HCT116 (cell line): Measurements from ENCODE around the gene CYP26B1. TPM values are rescaled to one million over a fixed set of nuclear protein-coding genes. Genes with fewer than 3 reads are reported as not detected.

Experiments
- ATAC-seq: fragments of 200-7000 bp; cut with Tn5 transposase; 2 replicates; pipeline ENCODE4 v1.9.1; 2020; ENCODE audit warnings: mild to moderate bottlenecking, moderate library complexity
- BruUV-seq: library from RNA; stranded (reverse); fragments of 400-500 nt; replicated peaks from 2 replicates; lab custom pipeline; 2021; lab: Mats Ljungman, UMichigan
- CTCF ChIA-PET: fragments of 300-600 bp; sonication (Branson Sonifier 250); formaldehyde crosslinking; loops from one replicate; lab custom pipeline; 2021; ENCODE audit warnings: antibody characterized with exemption; lab: Charles Lee
- POLR2A ChIA-PET: fragments of 300-600, 350-600 bp; sonication (Branson Sonifier 250); formaldehyde crosslinking; loops from one replicate; lab custom pipeline; 2021; ENCODE audit warnings: antibody characterized with exemption; lab: Charles Lee
- RAD21 ChIA-PET, 2 experiments: fragments of 300-600 bp; sonication (Branson Sonifier 250); formaldehyde crosslinking; loops; one replicate each; lab custom pipeline; 2023; ENCODE audit warnings: low total read pairs in 2 of 2; ENCODE audit not compliant: uncharacterized antibody in 2 of 2, unreplicated experiment in 2 of 2, low non-redundant PET in 1 of 2; lab: Charles Lee
- DNase-seq: peaks from one replicate; pipeline ENCODE4 v3.0.0-alpha.2; 2010; ENCODE audit warnings: low read depth, low spot score
- H2AFZ ChIP-seq: fragments of 200-600 bp; shearing (Covaris generic), sonication (generic); 2 replicates; pipeline ENCODE4 v1.6.1; 2017; ENCODE audit warnings: low read depth, mixed run types, mixed read lengths, antibody characterized with exemption, low read length; ENCODE audit not compliant: poor library complexity, severe bottlenecking
- H3K27ac ChIP-seq: 2 replicates; pipeline ENCODE4 v1.5.1; 2012; ENCODE audit warnings: low read depth, low read length
- H3K27me3 ChIP-seq: fragments of 200-600 bp; sonication (generic); 2 replicates; pipeline ENCODE4 v1.6.1; 2016; ENCODE audit warnings: mixed run types, low read length, mixed read lengths; ENCODE audit not compliant: insufficient read depth
- H3K36me3 ChIP-seq, 2 experiments: fragments of 200-500 bp in 1 of 2; fragments of 200-600 bp in 1 of 2; sonication (Bioruptor generic) in 1 of 2; sonication (generic) in 1 of 2; 2 replicates each; pipeline versions ENCODE4 v1.5.1 to v1.6.1; 2014 to 2016; ENCODE audit warnings: low read length in 2 of 2, inconsistent platforms in 1 of 2, mixed read lengths in 1 of 2, mixed run types in 1 of 2; ENCODE audit not compliant: insufficient read depth in 2 of 2, control insufficient read depth in 1 of 2
- H3K4me1 ChIP-seq, 2 experiments: fragments of 200-600 bp in 1 of 2; sonication (generic) in 1 of 2; 2 replicates each; pipeline versions ENCODE4 v1.5.1 to v1.6.1; 2012 to 2017; ENCODE audit warnings: low read length in 2 of 2, inconsistent platforms in 1 of 2, mild to moderate bottlenecking in 1 of 2, mixed read lengths in 1 of 2, mixed run types in 1 of 2, moderate library complexity in 1 of 2; ENCODE audit not compliant: insufficient read depth in 2 of 2, control insufficient read depth in 1 of 2
- H3K4me2 ChIP-seq: fragments of 200-600 bp; sonication (generic); 2 replicates; pipeline ENCODE4 v1.6.1; 2017; ENCODE audit warnings: mixed run types, low read length, mixed read lengths
- H3K4me3 ChIP-seq, 2 experiments: fragments of 200-600 bp in 1 of 2; sonication (generic) in 1 of 2; replicated peaks in 1 of 2; 2 replicates each; pipeline ENCODE4 v1.5.1; 2011 to 2016; ENCODE audit warnings: low read length in 2 of 2, control low read depth in 1 of 2, low read depth in 1 of 2, mild to moderate bottlenecking in 1 of 2, mixed read lengths in 1 of 2, mixed run types in 1 of 2
- H3K79me2 ChIP-seq: fragments of 200-600 bp; sonication (generic); 2 replicates; pipeline ENCODE4 v1.6.1; 2017; ENCODE audit warnings: mild to moderate bottlenecking, mixed run types, low read length, moderate library complexity, mixed read lengths; ENCODE audit not compliant: insufficient read depth
- H3K9ac ChIP-seq: fragments of 200-600 bp; sonication (generic); 2 replicates; pipeline ENCODE4 v1.6.1; 2016; ENCODE audit warnings: low read length, mixed read lengths
- H3K9me2 ChIP-seq: fragments of 200-600 bp; sonication (generic), shearing (Covaris generic); 2 replicates; pipeline ENCODE4 v1.6.1; 2017; ENCODE audit warnings: mixed run types, mild to moderate bottlenecking, moderate library complexity; ENCODE audit not compliant: insufficient read depth
- H3K9me3 ChIP-seq, 2 experiments: fragments of 200-500 bp in 1 of 2; fragments of 200-600 bp in 1 of 2; sonication (Bioruptor generic) in 1 of 2; sonication (generic) in 1 of 2; 2 replicates each; pipeline ENCODE4 v1.6.1; 2014 to 2017; ENCODE audit warnings: low read length in 2 of 2, mixed read lengths in 2 of 2, inconsistent platforms in 1 of 2, low read depth in 1 of 2, mild to moderate bottlenecking in 1 of 2, mixed run types in 1 of 2, moderate library complexity in 1 of 2; ENCODE audit not compliant: control insufficient read depth in 1 of 2, insufficient read depth in 1 of 2
- H4K20me1 ChIP-seq: fragments of 200-600 bp; sonication (generic), shearing (Covaris generic); 2 replicates; pipeline ENCODE4 v1.6.1; 2017; ENCODE audit warnings: mixed run types, mild to moderate bottlenecking, moderate library complexity; ENCODE audit not compliant: insufficient read depth
- CEBPB ChIP-seq: IDR thresholded peaks from 2 replicates; pipeline ENCODE4 v1.6.1; 2012; ENCODE audit warnings: low read depth
- CTCF ChIP-seq, 3 experiments: fragments of 200-600 bp in 1 of 3; sonication (generic) in 1 of 3; IDR thresholded peaks in 2 of 3; conservative IDR thresholded peaks in 1 of 3; 2 replicates each; pipeline ENCODE4 v1.5.1; 2012 to 2017; ENCODE audit warnings: low read depth in 2 of 3, low read length in 2 of 3, antibody characterized with exemption in 1 of 3, borderline replicate concordance in 1 of 3, control low read depth in 1 of 3, mild to moderate bottlenecking in 1 of 3, mixed read lengths in 1 of 3, mixed run types in 1 of 3, moderate library complexity in 1 of 3; ENCODE audit not compliant: insufficient read depth in 1 of 3
- EGR1 ChIP-seq: IDR thresholded peaks from 2 replicates; pipeline ENCODE4 v1.6.1; 2012; ENCODE audit warnings: low read depth
- ELF1 ChIP-seq: IDR thresholded peaks from 2 replicates; pipeline ENCODE4 v1.6.1; 2012; ENCODE audit warnings: low read depth, borderline replicate concordance
- EZH2 ChIP-seq: fragments of 200-600 bp; sonication (generic); IDR thresholded peaks from 2 replicates; pipeline ENCODE4 v1.6.1; 2017; ENCODE audit warnings: antibody characterized with exemption, mixed run types
- EZH2phosphoT487 ChIP-seq: fragments of 200-600 bp; IDR thresholded peaks from 2 replicates; pipeline ENCODE4 v1.6.1; 2018; ENCODE audit warnings: antibody characterized with exemption, borderline replicate concordance
- JUND ChIP-seq: IDR thresholded peaks from 2 replicates; pipeline ENCODE4 v1.6.1; 2012
- MAX ChIP-seq: IDR thresholded peaks from 2 replicates; pipeline ENCODE4 v1.6.1; 2012
- POLR2A ChIP-seq: IDR thresholded peaks from 2 replicates; pipeline ENCODE4 v1.7.0; 2011; ENCODE audit warnings: borderline replicate concordance; ENCODE audit not compliant: insufficient read depth, insufficient read length; ENCODE audit errors: extremely low read depth
- POLR2AphosphoS5 ChIP-seq: IDR thresholded peaks from 2 replicates; pipeline ENCODE4 v1.6.1; 2011; ENCODE audit warnings: mild to moderate bottlenecking, low read depth, low read length, moderate library complexity
- RAD21 ChIP-seq: IDR thresholded peaks from 2 replicates; pipeline ENCODE4 v1.6.1; 2012; ENCODE audit warnings: low read depth, mild to moderate bottlenecking
- SIN3A ChIP-seq: IDR thresholded peaks from 2 replicates; pipeline ENCODE4 v1.6.1; 2012; ENCODE audit warnings: low read depth
- SP1 ChIP-seq: IDR thresholded peaks from 2 replicates; pipeline ENCODE4 v1.6.1; 2012; ENCODE audit warnings: low read depth
- SRF ChIP-seq: IDR thresholded peaks from 2 replicates; pipeline ENCODE4 v1.6.1; 2012; ENCODE audit warnings: low read depth
- TCF7L2 ChIP-seq: IDR thresholded peaks from 2 replicates; pipeline ENCODE4 v1.7.0; 2011; ENCODE audit warnings: borderline replicate concordance, inconsistent platforms; ENCODE audit not compliant: insufficient read depth, insufficient read length; ENCODE audit errors: extremely low read depth
- YY1 ChIP-seq: IDR thresholded peaks from 2 replicates; pipeline ENCODE4 v1.6.1; 2011; ENCODE audit warnings: low read length, low read depth, moderate library complexity, mild to moderate bottlenecking; ENCODE audit not compliant: insufficient replicate concordance; ENCODE audit errors: extremely low read depth
- ZFX ChIP-seq: fragments of 450-650 bp; IDR thresholded peaks from 2 replicates; pipeline ENCODE4 v1.6.1; 2017
- ZNF274 ChIP-seq: fragments of 200-500 bp; sonication (Bioruptor generic); IDR thresholded peaks from 2 replicates; pipeline ENCODE4 v1.6.1; 2014; ENCODE audit warnings: mild to moderate bottlenecking, low read depth, low read length, inconsistent platforms
- intact Hi-C: fragments of 100-400 bp; cut with micrococcal nuclease; formaldehyde crosslinking; loops from 2 replicates; pipeline ENCODE4 v1.10.0; 2022
- total RNA-seq: library from RNA; stranded (reverse); gene quantifications from one replicate; pipeline ENCODE4 v1.2.1, GENCODE V29; 2021; ENCODE audit not compliant: unreplicated experiment
- TF ChIP-seq, protein P1 (sequence below): IDR thresholded peaks from 2 replicates; pipeline ENCODE4 v1.6.1; 2012; ENCODE audit warnings: low read depth

Gene CYP26B1
- total RNA-seq, 1 experiment from 2014 or later = 21.1 TPM

- TF ChIP-seq CTCF (IDR thresholded peaks at IDR 0.05 in 2 of 3, conservative IDR thresholded peaks at IDR 0.05 in 1 of 3; ENCODE audit: borderline replicate concordance in 1 of 3, insufficient read depth in 1 of 3, low read depth in 2 of 3, low read length in 2 of 3) (no peak), SIN3A (no peak), RAD21 (no peak), MAX (peak; percentile 71)
- TF ChIP-seq, all 23 proteins: peak for 3
Observed at GRCh38 chr2:72145289-72145657, 2.4 kb downstream of the CYP26B1 start (continued).

GRCh38 chr2:72144632-72145288 is 2.9 kb downstream of the CYP26B1 start:
- CTCF ChIA-PET = no interaction called here
- DNase-seq = peak; percentile 58
- no peaks in the 10 kb centered on the region for H3K9me3 ChIP-seq
- H3K27ac ChIP-seq = peak overlapping the region; percentile 75
- intact Hi-C loops = loop anchor here (2.0 kb wide), 1 partner anchor 600 kb away; no protein-coding TSS in a partner anchor
- peaks cover 18 to 35% of the 10 kb centered on the region in 2 experiments; a peak in 3 of 4 replicates for H3K4me1 ChIP-seq
- H3K9me2 ChIP-seq = no peaks in the 10 kb centered on the region
- H3K4me2 ChIP-seq = peak overlapping the region; percentile 90
- peak; percentile 77 for ATAC-seq
- POLR2A ChIA-PET = interaction anchor here (1.0 kb wide), 1 partner anchor 221 kb away, joined by 3 read pairs; no protein-coding TSS in a partner anchor
- no peaks in the 10 kb centered on the region for H3K79me2 ChIP-seq
- H4K20me1 ChIP-seq = no peaks in the 10 kb centered on the region
- no peaks in the 10 kb centered on the region for H3K36me3 ChIP-seq
- peak overlapping the region; percentile 64 for H3K9ac ChIP-seq
- RAD21 ChIA-PET = no interaction called here
- no peaks in the 10 kb centered on the region for H3K27me3 ChIP-seq
- H2AFZ ChIP-seq = peak overlapping the region; percentile 56
- no TSS peak for BruUV-seq
- H3K4me3 ChIP-seq = peak overlapping the region; percentile 68 to 69
- TF ChIP-seq JUND = no peak
- no peak for TF ChIP-seq EGR1
- peak; percentile 34 for TF ChIP-seq TCF7L2
- no peak for TF ChIP-seq EZH2phosphoT487
- peak; percentile 67 for TF ChIP-seq POLR2AphosphoS5
- TF ChIP-seq SIN3A = no peak
- no peak; the same call in 1 of the 2 replicates for TF ChIP-seq ELF1
- TF ChIP-seq MAX = peak; percentile 68; the same call in 1 of the 2 replicates
- no peak; the same call in 1 of the 2 replicates for TF ChIP-seq SRF
- no peak for TF ChIP-seq EZH2
- TF ChIP-seq ZNF274 = no peak
- TF ChIP-seq POLR2A = peak; percentile 32
- TF ChIP-seq, protein P1, sequence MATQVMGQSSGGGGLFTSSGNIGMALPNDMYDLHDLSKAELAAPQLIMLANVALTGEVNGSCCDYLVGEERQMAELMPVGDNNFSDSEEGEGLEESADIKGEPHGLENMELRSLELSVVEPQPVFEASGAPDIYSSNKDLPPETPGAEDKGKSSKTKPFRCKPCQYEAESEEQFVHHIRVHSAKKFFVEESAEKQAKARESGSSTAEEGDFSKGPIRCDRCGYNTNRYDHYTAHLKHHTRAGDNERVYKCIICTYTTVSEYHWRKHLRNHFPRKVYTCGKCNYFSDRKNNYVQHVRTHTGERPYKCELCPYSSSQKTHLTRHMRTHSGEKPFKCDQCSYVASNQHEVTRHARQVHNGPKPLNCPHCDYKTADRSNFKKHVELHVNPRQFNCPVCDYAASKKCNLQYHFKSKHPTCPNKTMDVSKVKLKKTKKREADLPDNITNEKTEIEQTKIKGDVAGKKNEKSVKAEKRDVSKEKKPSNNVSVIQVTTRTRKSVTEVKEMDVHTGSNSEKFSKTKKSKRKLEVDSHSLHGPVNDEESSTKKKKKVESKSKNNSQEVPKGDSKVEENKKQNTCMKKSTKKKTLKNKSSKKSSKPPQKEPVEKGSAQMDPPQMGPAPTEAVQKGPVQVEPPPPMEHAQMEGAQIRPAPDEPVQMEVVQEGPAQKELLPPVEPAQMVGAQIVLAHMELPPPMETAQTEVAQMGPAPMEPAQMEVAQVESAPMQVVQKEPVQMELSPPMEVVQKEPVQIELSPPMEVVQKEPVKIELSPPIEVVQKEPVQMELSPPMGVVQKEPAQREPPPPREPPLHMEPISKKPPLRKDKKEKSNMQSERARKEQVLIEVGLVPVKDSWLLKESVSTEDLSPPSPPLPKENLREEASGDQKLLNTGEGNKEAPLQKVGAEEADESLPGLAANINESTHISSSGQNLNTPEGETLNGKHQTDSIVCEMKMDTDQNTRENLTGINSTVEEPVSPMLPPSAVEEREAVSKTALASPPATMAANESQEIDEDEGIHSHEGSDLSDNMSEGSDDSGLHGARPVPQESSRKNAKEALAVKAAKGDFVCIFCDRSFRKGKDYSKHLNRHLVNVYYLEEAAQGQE = no peak
- TF ChIP-seq SP1 = peak; percentile 18
- peak; percentile 66; the same call in 1 of the 2 replicates for TF ChIP-seq ZFX
- no peak for TF ChIP-seq YY1
- TF ChIP-seq RAD21 = no peak
- no peak for TF ChIP-seq CEBPB
